A673 (cell line): ENCODE measurements around the gene KCNT2. TPM values are rescaled to one million over a fixed set of nuclear protein-coding genes. Genes with fewer than 3 reads are reported as not detected.

Experiments used
- BruUV-seq: library from RNA; stranded (reverse); fragments of 400-500 nt; replicated peaks from 2 replicates; lab custom pipeline; 2021; lab: Mats Ljungman, UMichigan
- CTCF ChIA-PET: fragments of 300-600 bp; sonication (Branson Sonifier 250); formaldehyde crosslinking; loops from one replicate; lab custom pipeline; 2022; ENCODE audit warnings: antibody characterized with exemption; lab: Charles Lee
- POLR2A ChIA-PET: fragments of 300-600 bp; sonication (Branson Sonifier 250); formaldehyde crosslinking; loops from one replicate; lab custom pipeline; 2022; ENCODE audit warnings: antibody characterized with exemption; ENCODE audit not compliant: low non-redundant PET; lab: Charles Lee
- DNase-seq: peaks from one replicate; pipeline ENCODE4 v3.0.0-alpha.2; 2015; ENCODE audit warnings: low spot score
- H3K27ac ChIP-seq: fragments of 200-600 bp; sonication (generic); 2 replicates; pipeline ENCODE4 v1.5.1; 2016; ENCODE audit warnings: mixed run types, low read depth, mild to moderate bottlenecking, mixed read lengths, antibody characterized with exemption, low read length; ENCODE audit not compliant: poor library complexity, severe bottlenecking
- H3K27me3 ChIP-seq: fragments of 200-600 bp; sonication (generic); replicated peaks from 2 replicates; pipeline ENCODE4 v1.6.1; 2017; ENCODE audit warnings: mixed run types, low read depth, mild to moderate bottlenecking, mixed read lengths, antibody characterized with exemption, low read length; ENCODE audit not compliant: insufficient read depth, poor library complexity
- H3K36me3 ChIP-seq: fragments of 200-600 bp; sonication (generic); 2 replicates; pipeline ENCODE4 v1.6.1; 2016; ENCODE audit warnings: mixed run types, mild to moderate bottlenecking, mixed read lengths, antibody characterized with exemption, low read length; ENCODE audit not compliant: insufficient read depth, poor library complexity, severe bottlenecking
- H3K4me1 ChIP-seq: fragments of 200-600 bp; sonication (generic); 2 replicates; pipeline ENCODE4 v1.6.1; 2017; ENCODE audit warnings: mixed run types, mild to moderate bottlenecking, mixed read lengths, antibody characterized with exemption, low read length; ENCODE audit not compliant: insufficient read depth, poor library complexity, severe bottlenecking
- H3K4me3 ChIP-seq: fragments of 200-600 bp; sonication (generic); 2 replicates; pipeline ENCODE4 v1.5.1; 2016; ENCODE audit warnings: low read depth, mixed run types, mild to moderate bottlenecking, mixed read lengths, low read length; ENCODE audit not compliant: poor library complexity, severe bottlenecking
- H3K9me3 ChIP-seq: fragments of 200-600 bp; sonication (generic); 2 replicates; pipeline ENCODE4 v1.6.1; 2016; ENCODE audit warnings: mixed run types, low read depth, mild to moderate bottlenecking, mixed read lengths, antibody characterized with exemption, low read length; ENCODE audit not compliant: poor library complexity, severe bottlenecking
- CTCF ChIP-seq: fragments of 300-800, 200-600 bp; sonication (generic); conservative IDR thresholded peaks from 2 replicates; pipeline ENCODE4 v1.5.1; 2017; ENCODE audit warnings: low read depth, mild to moderate bottlenecking, antibody characterized with exemption, low read length, moderate library complexity, mixed read lengths
- EZH2 ChIP-seq: fragments of 200-600 bp; sonication (generic); IDR thresholded peaks from 2 replicates; pipeline ENCODE4 v1.6.1; 2017; ENCODE audit warnings: borderline replicate concordance, low read depth, mild to moderate bottlenecking, mixed read lengths, antibody characterized with exemption, low read length; ENCODE audit not compliant: poor library complexity, severe bottlenecking
- intact Hi-C: fragments of 100-400 bp; cut with micrococcal nuclease; formaldehyde crosslinking; loops from one replicate; pipeline ENCODE4 v1.10.0; 2022; ENCODE audit not compliant: unreplicated experiment
- microRNA-seq: library from miRNA; unstranded; fragments of <30 nt; microRNA quantifications from one replicate; pipeline ENCODE4 v1.2.0, GENCODE V29; 2021
- total RNA-seq: library from RNA; stranded (reverse); gene quantifications from 2 replicates; pipeline ENCODE4 v1.2.3, GENCODE V29; 2021

Gene KCNT2
- total RNA-seq, 1 experiment from 2014 or later = 1.2 TPM

GRCh38 chr1:196180847-196181593, 427.2 kb downstream of the KCNT2 start:
- Histone ChIP-seq H3K4me3 (no peak overlapping the region), H3K4me1 (no peaks in the 10 kb centered on the region), H3K27me3 (no peaks in the 10 kb centered on the region), H3K27ac (no peak overlapping the region), H3K9me3 (no peaks in the 10 kb centered on the region), H3K36me3 (no peaks in the 10 kb centered on the region)
- CTCF ChIA-PET = no interaction called here
- DNase-seq = peak; percentile 73
- TF ChIP-seq CTCF (no peak), EZH2 (no peak)
- BruUV-seq = no TSS peak
- intact Hi-C loops = no loop called here
- POLR2A ChIA-PET = no interaction called here

DNA sequence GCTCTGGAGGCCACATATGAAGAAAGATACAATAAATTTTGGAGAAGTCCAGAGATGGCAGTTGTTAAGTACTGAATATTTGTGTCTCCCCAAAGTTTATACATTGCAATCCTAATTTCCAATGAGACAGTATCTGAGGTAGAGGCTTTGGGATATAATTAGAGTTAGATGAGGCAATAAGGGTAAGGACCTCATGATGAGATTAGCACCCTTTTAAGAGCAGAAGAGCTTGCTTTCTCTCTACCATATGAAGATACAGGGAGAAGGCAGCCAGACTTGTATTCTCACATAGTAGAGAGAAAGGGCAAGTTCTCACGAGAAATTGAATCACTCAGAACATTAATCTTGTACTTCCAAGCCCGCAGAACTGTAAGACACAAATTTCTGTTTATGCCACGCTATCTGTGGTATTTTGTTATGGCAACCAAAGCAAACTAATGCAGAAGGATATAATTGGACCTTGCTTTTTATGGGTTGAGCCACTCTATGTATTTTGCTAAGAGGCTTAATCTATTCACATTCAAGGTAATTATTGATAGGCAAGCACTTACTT, 430.1 kb downstream of the KCNT2 start:
- H3K36me3 ChIP-seq = no peaks in the 10 kb centered on the region
- BruUV-seq = no TSS peak
- DNase-seq = no peak
- no peak overlapping the region for H3K27ac ChIP-seq
- no peaks in the 10 kb centered on the region for H3K4me1 ChIP-seq
- H3K27me3 ChIP-seq = no peaks in the 10 kb centered on the region
- H3K9me3 ChIP-seq = no peaks in the 10 kb centered on the region
- CTCF ChIA-PET = no interaction called here
- no peak overlapping the region for H3K4me3 ChIP-seq
- TF ChIP-seq EZH2 = no peak
- TF ChIP-seq CTCF = no peak
- POLR2A ChIA-PET = no interaction called here
- intact Hi-C loops = no loop called here

Small RNA genes lying within 50 kb of the gene (microRNA-seq; reads per million reads assigned to microRNA genes)
- gene MIR4735 = not detected

Other genes with a start within 250 kb of the KCNT2 start
- 2.0 and 2.2 TPM in 2 replicates for gene CFH, start 43.6 kb upstream of the KCNT2 start, total RNA-seq
- not detected in 2 replicates for gene CFHR3, start 166.4 kb upstream of the KCNT2 start, total RNA-seq
- not detected in 2 replicates for gene CFHR1, start 211.3 kb upstream of the KCNT2 start, total RNA-seq